ENCODE results near the gene GRPEL2.

Gene GRPEL2

DNA sequence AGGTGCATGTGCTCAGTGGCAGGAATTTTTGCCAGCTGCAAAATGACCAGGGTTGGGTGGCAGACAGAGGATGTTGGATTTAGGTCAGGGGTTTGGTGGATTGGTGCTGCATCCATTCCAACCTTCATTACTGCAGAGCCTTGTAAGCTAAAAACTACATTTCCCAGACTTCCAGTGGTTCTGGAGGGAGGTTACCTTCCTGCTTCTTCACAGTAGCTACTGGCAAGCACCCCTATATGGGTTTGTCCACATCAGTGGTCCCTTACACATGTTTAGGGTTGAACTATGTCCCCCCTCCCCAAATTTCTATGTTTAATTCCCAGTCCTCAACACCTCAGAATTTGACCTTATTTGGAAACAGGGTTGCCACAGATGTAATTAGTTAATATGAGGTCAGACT is 54.5 kb downstream of the GRPEL2 start:
- no peak for TF ChIP-seq EZH2phosphoT487 (IDR thresholded peaks at IDR 0.05; ENCODE audit: low read depth)
- TF ChIP-seq, protein P1, sequence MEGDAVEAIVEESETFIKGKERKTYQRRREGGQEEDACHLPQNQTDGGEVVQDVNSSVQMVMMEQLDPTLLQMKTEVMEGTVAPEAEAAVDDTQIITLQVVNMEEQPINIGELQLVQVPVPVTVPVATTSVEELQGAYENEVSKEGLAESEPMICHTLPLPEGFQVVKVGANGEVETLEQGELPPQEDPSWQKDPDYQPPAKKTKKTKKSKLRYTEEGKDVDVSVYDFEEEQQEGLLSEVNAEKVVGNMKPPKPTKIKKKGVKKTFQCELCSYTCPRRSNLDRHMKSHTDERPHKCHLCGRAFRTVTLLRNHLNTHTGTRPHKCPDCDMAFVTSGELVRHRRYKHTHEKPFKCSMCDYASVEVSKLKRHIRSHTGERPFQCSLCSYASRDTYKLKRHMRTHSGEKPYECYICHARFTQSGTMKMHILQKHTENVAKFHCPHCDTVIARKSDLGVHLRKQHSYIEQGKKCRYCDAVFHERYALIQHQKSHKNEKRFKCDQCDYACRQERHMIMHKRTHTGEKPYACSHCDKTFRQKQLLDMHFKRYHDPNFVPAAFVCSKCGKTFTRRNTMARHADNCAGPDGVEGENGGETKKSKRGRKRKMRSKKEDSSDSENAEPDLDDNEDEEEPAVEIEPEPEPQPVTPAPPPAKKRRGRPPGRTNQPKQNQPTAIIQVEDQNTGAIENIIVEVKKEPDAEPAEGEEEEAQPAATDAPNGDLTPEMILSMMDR (IDR thresholded peaks at IDR 0.05; ENCODE audit: low read depth, low read length), result no peak
- H2AFZ ChIP-seq (ENCODE audit: low read depth, low read length), result no peak overlapping the region
- H3K4me1 ChIP-seq (ENCODE audit: low read length), result peaks cover 10% of the 10 kb centered on the region
- no peaks in the 10 kb centered on the region for H3K79me2 ChIP-seq (ENCODE audit: low read length)
- H3K4me2 ChIP-seq (ENCODE audit: low read length), result no peak overlapping the region
- no peak overlapping the region for H3K4me3 ChIP-seq (ENCODE audit: low read length)
- H3K36me3 ChIP-seq (replicated peaks; ENCODE audit: low read depth, low read length), result no peaks in the 10 kb centered on the region
- H3K9ac ChIP-seq (ENCODE audit: low read length), result no peak overlapping the region
- H3K9me3 ChIP-seq (ENCODE audit: insufficient read depth, low read length), result no peaks in the 10 kb centered on the region
- no peak overlapping the region for H3K27ac ChIP-seq (ENCODE audit: low read length)
- H4K20me1 ChIP-seq (ENCODE audit: insufficient read depth, low read length), result no peaks in the 10 kb centered on the region
- no peaks in the 10 kb centered on the region for H3K27me3 ChIP-seq (ENCODE audit: low read depth, low read length)

DNA sequence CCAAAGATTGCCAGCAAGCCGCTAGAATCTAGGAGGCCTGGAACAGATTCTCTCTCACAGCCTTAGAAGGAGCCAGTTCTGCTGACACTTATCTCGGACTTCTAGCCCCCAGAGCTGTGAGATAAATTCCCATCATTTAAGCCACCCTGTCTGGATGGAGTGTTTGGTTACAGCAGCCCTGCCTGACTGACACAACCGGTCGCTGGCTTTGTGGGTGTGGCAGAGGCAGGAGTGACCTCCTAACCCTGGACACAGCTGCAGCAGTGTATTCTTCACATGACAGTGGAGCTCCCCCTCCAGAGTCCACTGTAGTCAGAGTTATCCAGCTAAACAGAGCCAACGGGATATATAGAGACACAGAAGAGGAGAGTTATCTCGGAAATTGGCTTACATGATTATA is 55.0 kb downstream of the GRPEL2 start:
- TF ChIP-seq, protein P1 (IDR thresholded peaks at IDR 0.05; ENCODE audit: low read depth, low read length), result no peak
- no peak for TF ChIP-seq EZH2phosphoT487 (IDR thresholded peaks at IDR 0.05; ENCODE audit: low read depth)
- no peaks in the 10 kb centered on the region for H4K20me1 ChIP-seq (ENCODE audit: insufficient read depth, low read length)
- no peak overlapping the region for H3K4me2 ChIP-seq (ENCODE audit: low read length)
- no peaks in the 10 kb centered on the region for H3K36me3 ChIP-seq (replicated peaks; ENCODE audit: low read depth, low read length)
- H3K79me2 ChIP-seq (ENCODE audit: low read length), result no peaks in the 10 kb centered on the region
- H3K27me3 ChIP-seq (ENCODE audit: low read depth, low read length), result no peaks in the 10 kb centered on the region
- no peak overlapping the region for H3K4me3 ChIP-seq (ENCODE audit: low read length)
- H3K9ac ChIP-seq (ENCODE audit: low read length), result no peak overlapping the region
- H2AFZ ChIP-seq (ENCODE audit: low read depth, low read length), result no peak overlapping the region
- H3K27ac ChIP-seq (ENCODE audit: low read length), result no peak overlapping the region
- H3K9me3 ChIP-seq (ENCODE audit: insufficient read depth, low read length), result no peaks in the 10 kb centered on the region
- peaks cover 10% of the 10 kb centered on the region for H3K4me1 ChIP-seq (ENCODE audit: low read length)

- Histone ChIP-seq H3K36me3 (replicated peaks; ENCODE audit: low read depth, low read length) (no peaks in the 10 kb centered on the region), H4K20me1 (ENCODE audit: insufficient read depth, low read length) (no peaks in the 10 kb centered on the region), H2AFZ (ENCODE audit: low read depth, low read length) (no peak overlapping the region), H3K9ac (ENCODE audit: low read length) (no peak overlapping the region), H3K9me3 (ENCODE audit: insufficient read depth, low read length) (no peaks in the 10 kb centered on the region), H3K27me3 (ENCODE audit: low read depth, low read length) (no peaks in the 10 kb centered on the region), H3K4me3 (ENCODE audit: low read length) (no peak overlapping the region), H3K27ac (ENCODE audit: low read length) (no peak overlapping the region), H3K4me2 (ENCODE audit: low read length) (no peak overlapping the region), H3K4me1 (ENCODE audit: low read length) (peaks cover 10% of the 10 kb centered on the region), H3K79me2 (ENCODE audit: low read length) (no peaks in the 10 kb centered on the region)
- TF ChIP-seq EZH2phosphoT487 (IDR thresholded peaks at IDR 0.05; ENCODE audit: low read depth), result no peak
- TF ChIP-seq, protein P1 (IDR thresholded peaks at IDR 0.05; ENCODE audit: low read depth, low read length), result no peak
Measured at GRCh38 chr5:149401051-149401450, 55.8 kb downstream of the GRPEL2 start.

- Histone ChIP-seq H3K27ac (ENCODE audit: low read length) (no peak overlapping the region), H3K9ac (ENCODE audit: low read length) (no peak overlapping the region), H2AFZ (ENCODE audit: low read depth, low read length) (no peak overlapping the region), H3K79me2 (ENCODE audit: low read length) (no peaks in the 10 kb centered on the region), H3K27me3 (ENCODE audit: low read depth, low read length) (no peaks in the 10 kb centered on the region), H3K9me3 (ENCODE audit: insufficient read depth, low read length) (no peaks in the 10 kb centered on the region), H3K4me1 (ENCODE audit: low read length) (peaks cover 10% of the 10 kb centered on the region), H3K36me3 (replicated peaks; ENCODE audit: low read depth, low read length) (no peaks in the 10 kb centered on the region), H3K4me3 (ENCODE audit: low read length) (no peak overlapping the region), H4K20me1 (ENCODE audit: insufficient read depth, low read length) (no peaks in the 10 kb centered on the region), H3K4me2 (ENCODE audit: low read length) (no peak overlapping the region)
- TF ChIP-seq, protein P1 (IDR thresholded peaks at IDR 0.05; ENCODE audit: low read depth, low read length), result no peak
- no peak for TF ChIP-seq EZH2phosphoT487 (IDR thresholded peaks at IDR 0.05; ENCODE audit: low read depth)
Measured at GRCh38 chr5:149402291-149402690, 57.0 kb downstream of the GRPEL2 start.

All from OCI-LY3 (cell line).